T-helper 1 cell treated with Interleukin-12 subunit alpha and Interleukin-12 subunit beta and Interleukin-4 antibody, amounts not matched to agents 30 ng/mL and 1 ng/mL, for 36 hours (primary cell): ENCODE data around the gene CEP68. TPM values are rescaled to one million over a fixed set of nuclear protein-coding genes. Genes with fewer than 3 reads are reported as not detected.
"Not testable (repeated sequence)": the region's sequence is repeated elsewhere in the genome, so short reads cannot be mapped to it uniquely, and the experiment has no call there.

Experiments used
- intact Hi-C: fragments of 100-400 bp; cut with micrococcal nuclease; formaldehyde crosslinking; loops from one replicate; pipeline ENCODE4 v1.15.1; 2024
- total RNA-seq: library from RNA; stranded (reverse); gene quantifications from 2 replicates; pipeline ENCODE4 v1.2.3, GENCODE V29; 2022

Gene CEP68
- total RNA-seq = 7.2 and 7.9 TPM in 2 replicates

GRCh38 chr2:65056215-65057053, at the start of gene CEP68:
Gene CEP68, plus strand, starts transcription at chr2:65056416. Its CDS starts 13,029 bp downstream, at chr2:65069445.
- intact Hi-C loops = loop anchor here (1.0 to 5.0 kb wide), 21 partner anchors 8 to 1468 kb away; partner anchors contain the start of genes ACTR2, AFTPH, MDH1 and PELI1

GRCh38 chr2:65013776-65014175, 42.4 kb upstream of the CEP68 start:
- intact Hi-C loops = no loop called here

- intact Hi-C loops = no loop called here
These were observed 40.5 kb upstream of the CEP68 start for GRCh38 chr2:65015731-65016130.

GRCh38 chr2:65016789-65017188, 39.4 kb upstream of the CEP68 start:
- intact Hi-C loops = no loop called here

- intact Hi-C loops = no loop called here
These were observed 38.9 kb upstream of the CEP68 start for GRCh38 chr2:65017335-65017734.

- intact Hi-C loops = no loop called here
These were observed 38.1 kb upstream of the CEP68 start for GRCh38 chr2:65018141-65018582.

- intact Hi-C loops = no loop called here
These were observed 37.2 kb upstream of the CEP68 start for GRCh38 chr2:65019010-65019409.

GRCh38 chr2:65019675-65020195, 36.5 kb upstream of the CEP68 start:
- intact Hi-C loops = no loop called here

- intact Hi-C loops = not testable (repeated sequence)
These were observed 36.0 kb upstream of the CEP68 start for GRCh38 chr2:65020251-65020650.

GRCh38 chr2:65020943-65021528, 35.2 kb upstream of the CEP68 start:
- intact Hi-C loops = no loop called here

- intact Hi-C loops = no loop called here
These were observed 34.5 kb upstream of the CEP68 start for GRCh38 chr2:65021709-65022108.

- intact Hi-C loops = no loop called here
These were observed 34.0 kb upstream of the CEP68 start for GRCh38 chr2:65022189-65022588.

GRCh38 chr2:65023742-65024141, 32.5 kb upstream of the CEP68 start:
- intact Hi-C loops = no loop called here

GRCh38 chr2:65024149-65024829, 31.9 kb upstream of the CEP68 start:
- intact Hi-C loops = no loop called here

GRCh38 chr2:65025453-65026123, 30.6 kb upstream of the CEP68 start:
- intact Hi-C loops = no loop called here

- intact Hi-C loops = no loop called here
These were observed 30.1 kb upstream of the CEP68 start for GRCh38 chr2:65026154-65026553.

- intact Hi-C loops = no loop called here
These were observed 29.3 kb upstream of the CEP68 start for GRCh38 chr2:65026704-65027464.

- intact Hi-C loops = no loop called here
These were observed 28.5 kb upstream of the CEP68 start for GRCh38 chr2:65027616-65028244.

- intact Hi-C loops = no loop called here
These were observed 25.5 kb upstream of the CEP68 start for GRCh38 chr2:65030476-65031332.
